Colon (tissue), 2 donors: ENCODE results near the gene SLC31A1.

ENCODE experiments used
- FAIRE-seq: peaks from 2 replicates; lab custom pipeline; 2012; peaks lifted over from hg19 to GRCh38; lab: Jason Lieb, UNC
- donor health status: control.
- donor health status: control.

Gene SLC31A1

DNA sequence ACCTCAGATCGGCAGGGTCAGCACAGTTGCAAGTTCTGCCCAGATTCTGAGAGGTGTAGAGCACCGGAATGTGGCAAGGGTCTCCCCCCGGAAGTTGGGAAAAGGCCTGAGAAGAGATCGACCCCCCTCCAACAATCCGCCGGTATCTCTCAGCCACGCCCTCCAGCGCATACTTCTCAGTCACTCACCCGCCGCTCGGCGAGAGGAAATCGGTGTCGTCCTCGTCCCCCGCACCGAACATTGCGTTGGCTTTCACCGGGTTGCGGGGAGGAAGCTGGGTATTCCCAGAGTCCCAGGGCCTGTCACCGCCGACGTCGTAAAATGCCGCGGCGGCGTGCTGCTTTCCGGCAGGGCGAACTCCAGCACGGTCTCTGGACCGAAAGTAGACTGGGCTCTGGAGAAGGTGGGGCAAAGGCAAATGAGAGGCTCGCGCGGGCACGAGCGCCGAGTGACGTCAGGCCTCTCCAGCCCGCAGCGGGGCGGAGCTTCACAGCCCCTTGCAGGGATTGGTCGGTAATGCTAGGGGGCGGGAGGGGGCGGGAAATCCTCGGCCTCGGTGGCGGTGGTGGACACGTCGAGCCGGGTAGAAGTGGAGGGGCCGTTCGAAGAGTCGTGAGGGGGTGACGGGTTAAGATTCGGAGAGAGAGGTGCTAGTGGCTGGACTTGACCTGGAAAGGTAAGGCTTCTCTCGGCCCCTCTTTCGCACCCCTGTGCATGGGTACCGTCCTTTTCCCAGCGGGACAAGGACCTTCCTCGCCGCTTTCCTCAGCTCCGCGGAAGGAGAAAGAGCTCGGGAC lies at the start of gene SLC31A1, which contains the start of gene FKBP15:
TSS of gene SLC31A1 (plus strand) at position 542 of the 797 bp plus-strand sequence. CDS start 34,605 bp downstream, outside the sequence.
TSS of gene FKBP15 (minus strand) at position 275 of the 797 bp plus-strand sequence. CDS start at position 241, 34 bp downstream.
- FAIRE-seq = no peak

DNA sequence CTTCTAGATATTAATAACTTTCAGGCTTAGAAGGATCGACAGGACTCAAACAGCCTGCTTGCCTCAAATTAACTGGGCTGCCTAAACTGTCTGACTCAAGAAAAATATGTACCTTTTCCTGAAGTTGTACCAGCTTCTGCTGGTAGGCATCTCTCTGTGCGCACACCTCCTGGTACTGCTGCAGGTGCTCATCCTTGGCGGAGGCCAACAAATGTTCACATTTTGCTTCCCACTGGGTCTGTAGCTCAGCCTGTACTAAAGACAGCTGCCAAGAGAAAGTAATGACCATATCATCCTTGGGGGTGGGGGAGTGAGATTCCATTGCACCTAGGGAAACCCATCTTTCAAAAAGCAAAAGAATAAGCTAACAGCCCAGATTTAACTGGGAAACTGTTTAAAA lies 48.0 kb upstream of the SLC31A1 start:
- no peak for FAIRE-seq

DNA sequence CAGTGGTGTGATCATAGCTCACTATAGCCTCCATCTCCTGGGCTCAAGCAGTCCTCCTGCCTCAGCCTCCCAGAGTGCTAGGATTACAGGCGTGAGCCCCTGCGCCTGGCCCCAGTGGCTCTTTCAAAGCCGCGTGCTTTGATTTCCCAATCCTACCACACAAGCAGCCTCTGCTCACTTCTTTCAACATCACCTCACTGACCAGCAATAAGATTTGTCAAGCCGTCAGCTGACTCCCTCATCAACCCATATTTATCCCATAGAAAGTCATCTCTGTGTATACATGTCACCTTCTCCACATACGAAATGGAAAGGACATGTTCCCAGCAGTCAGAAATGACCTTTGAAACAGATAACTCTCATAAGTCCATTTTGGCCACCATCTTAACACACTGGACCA lies 44.5 kb upstream of the SLC31A1 start:
- no peak for FAIRE-seq

DNA sequence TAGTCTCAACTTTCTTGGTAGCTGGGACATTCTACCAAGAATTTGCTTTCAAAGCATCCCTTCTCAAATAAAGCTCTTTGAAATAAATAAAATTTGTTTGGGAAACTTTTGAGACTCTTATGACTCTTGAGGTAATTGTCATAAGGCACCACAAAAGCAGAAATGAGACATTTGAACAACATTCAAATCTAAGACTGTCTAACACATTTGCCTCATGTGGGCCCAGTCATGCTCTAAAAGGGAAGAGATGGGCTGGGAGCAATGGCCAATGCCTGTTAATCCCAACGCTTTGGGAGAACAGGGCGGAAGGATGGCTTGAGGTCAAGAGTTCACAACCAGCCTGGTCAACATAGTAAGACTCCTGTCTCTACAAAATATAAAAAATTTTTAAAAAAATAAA lies 44.1 kb upstream of the SLC31A1 start:
- no peak for FAIRE-seq

DNA sequence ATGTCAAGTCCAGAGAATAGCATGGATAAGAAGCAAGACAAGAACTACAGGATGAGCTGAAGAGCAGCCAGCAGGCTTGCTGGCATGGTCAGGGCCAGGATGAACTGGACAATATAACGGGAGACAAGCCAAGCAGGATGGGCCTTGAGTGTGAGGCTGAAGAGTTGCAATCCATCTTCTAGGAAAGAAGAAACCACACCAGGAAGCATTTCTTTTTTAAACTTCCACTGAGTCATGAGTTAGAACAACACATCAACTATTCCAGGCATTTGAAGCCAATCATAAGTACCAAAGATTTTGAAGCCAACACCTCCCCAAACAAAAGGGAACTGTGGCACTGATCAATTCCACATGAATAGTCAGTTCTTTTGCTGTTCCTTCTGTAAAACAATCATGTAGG lies 43.3 kb upstream of the SLC31A1 start:
- FAIRE-seq = no peak

DNA sequence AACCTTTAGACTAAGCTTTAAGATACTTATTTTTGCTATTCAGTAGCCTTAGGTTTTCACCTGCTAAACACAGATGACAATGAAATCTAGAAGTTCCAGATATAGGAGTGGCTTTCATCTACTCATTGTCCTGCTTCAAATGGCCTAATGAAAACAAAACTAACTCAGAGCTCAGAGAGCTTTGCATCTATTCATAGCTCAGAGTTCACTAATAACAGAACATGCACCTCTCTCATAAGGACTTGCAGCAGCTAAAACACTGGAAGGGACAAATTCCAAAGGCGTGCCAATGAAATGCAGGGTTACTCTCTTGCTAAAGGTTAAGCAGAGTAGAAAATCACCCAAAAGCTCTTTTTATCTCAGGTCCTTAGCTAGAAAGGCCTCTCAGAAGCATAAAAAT lies 41.5 kb upstream of the SLC31A1 start:
- no peak for FAIRE-seq

DNA sequence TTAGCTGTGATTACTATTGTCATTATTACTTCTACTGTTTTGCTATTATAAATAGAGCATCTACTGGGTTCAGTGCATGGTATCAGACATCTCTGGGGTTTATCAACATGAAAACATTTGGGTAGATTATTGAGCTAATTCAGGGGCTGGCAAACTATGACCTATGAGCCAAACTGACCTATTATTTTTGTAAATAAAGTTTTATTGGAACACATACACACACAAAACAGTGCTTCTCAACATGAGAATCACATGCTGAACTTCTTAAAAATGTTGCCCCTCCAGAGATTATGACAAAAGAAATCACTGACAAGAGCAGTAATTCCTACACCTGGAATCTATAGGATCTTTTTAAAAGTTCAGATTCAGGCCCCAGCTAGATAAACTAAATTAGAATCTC lies 40.2 kb upstream of the SLC31A1 start:
- no peak for FAIRE-seq

DNA sequence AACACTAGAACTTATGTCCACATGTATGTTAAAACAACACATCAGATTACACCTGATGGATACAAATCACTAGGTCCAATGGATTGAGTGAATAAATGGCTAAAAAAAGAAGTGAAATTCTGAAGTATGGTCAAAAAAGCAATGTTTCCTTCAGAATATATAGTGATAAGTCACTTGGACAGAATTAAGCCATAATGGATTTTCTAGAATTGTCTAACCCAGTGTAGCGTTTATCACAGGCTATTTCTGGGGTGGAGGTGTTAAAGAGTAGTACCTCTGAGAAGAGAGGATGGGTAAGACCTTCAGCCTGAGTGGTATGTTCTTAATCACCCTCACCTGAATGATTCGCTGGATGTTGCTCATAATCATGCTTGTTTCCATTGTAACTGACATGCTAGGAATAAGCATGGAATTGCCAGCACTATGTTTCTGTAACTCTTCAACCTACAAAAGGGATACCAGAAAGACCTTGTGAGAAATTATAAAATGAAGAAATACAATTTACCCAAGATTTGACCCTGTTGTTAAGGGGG lies 37.3 kb upstream of the SLC31A1 start:
- FAIRE-seq = no peak

DNA sequence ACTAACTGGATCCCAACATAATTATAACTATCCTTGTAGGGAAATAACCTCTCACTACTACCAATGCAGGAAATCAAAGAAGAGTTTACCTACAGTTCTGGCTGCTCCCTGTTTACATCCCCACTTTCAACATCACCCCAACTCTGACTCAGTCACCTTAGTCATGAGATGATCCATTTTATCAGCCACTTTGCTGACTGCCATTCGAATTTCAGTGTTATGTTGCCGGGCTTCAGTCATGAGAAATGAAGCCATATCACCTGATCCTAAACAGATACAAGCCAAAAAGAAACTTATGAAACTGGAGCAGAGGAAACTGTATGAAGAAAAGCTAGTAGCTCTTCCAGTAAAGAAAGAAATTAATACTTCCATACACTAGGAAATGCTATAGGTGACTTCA lies 36.8 kb upstream of the SLC31A1 start:
- FAIRE-seq = no peak

DNA sequence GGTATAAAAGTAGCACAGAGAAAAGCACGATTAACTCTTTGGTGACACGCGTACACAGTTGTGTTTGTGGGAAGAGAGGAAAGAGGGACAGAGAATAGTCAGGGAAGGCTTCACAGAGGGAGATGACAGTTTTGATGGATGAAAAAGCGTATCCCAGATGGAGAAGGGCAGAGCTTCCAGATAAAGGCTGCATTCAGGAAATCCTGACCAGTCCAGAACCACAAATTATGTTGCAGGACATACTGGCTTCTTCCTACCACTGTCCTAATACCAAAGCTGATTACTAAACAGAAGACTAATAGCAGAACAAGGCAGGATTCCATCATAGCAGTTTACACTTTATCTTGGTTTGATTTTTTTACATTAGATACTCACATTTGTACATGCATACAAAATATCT lies 36.1 kb upstream of the SLC31A1 start:
- FAIRE-seq = no peak

DNA sequence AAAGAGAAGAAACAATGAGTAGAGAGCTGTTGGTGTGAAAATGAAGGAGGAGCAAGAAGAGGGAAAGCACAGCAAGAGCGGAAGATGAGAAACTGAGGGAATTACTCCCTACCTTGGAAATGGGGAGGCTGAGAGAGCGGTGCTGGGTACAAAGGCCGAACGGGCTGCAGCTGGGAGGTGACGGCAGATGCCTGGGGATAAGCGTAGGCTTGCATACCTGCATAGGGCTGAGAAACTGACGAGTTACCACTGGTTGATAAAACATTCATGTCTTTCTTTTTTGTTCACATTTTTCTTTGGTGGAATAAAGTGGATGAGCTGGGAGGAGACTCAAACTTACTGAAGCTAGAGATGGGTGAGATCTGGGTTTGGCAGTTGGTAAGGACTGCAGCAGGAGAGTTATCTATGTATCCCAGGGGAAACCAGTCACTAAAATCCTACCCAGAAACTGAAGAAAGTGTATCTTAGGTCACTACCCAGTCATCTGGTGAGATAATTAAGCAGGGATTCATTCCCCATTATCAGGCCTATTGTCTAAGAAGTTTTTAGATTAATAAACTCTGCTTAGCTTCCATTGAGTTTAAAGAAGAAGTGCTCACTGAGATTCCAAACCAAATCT lies 35.1 kb upstream of the SLC31A1 start:
- FAIRE-seq = no peak

DNA sequence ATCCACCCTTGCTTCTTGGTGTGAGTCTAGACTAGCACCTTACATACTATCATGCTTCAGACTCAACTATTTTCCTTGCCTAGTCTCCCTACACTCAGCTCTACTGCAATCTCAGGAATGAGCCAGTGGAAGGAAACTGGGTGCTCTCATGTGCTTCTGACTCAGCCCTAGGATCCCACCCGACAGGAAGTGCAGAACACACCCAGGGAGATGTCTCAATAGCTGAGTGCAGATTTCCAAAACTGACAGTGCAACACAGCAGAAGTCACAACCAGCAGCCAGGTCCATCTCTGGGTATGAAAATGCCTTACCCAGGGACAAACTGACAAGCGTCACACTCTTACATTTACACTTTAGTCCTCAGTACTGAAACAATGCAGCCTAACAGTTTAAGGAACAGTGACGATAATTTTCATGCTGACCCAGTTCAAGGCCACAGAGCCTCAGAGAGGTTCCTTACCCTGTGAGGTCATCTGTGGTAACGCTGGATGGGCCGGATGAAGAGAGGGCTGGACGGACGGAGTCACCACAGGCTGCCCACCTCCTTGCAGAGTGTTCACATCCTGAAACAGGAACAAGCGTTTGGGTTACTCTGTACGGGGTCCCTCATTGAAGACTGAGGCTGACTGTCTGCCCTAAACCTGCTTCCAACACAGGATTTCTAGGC lies 33.3 kb upstream of the SLC31A1 start:
- no peak for FAIRE-seq

DNA sequence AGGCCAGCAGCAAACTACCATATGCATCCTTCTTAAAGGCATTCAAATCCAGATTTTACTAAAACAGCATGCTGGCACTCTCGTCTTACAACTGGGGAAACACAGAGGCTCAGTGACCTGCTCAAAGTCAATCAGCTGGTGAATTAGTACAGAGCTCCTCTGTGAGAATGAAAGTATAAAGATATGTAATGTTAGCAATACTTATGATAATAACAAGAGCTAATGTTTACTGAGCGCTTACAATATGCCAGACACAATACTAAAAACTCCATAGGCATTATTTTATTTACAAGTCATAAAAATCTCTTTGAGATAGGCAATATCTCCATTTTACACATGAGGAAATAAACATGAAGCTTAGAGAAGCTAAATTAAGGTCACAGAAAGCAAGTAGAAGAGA lies 28.9 kb upstream of the SLC31A1 start:
- FAIRE-seq = no peak

DNA sequence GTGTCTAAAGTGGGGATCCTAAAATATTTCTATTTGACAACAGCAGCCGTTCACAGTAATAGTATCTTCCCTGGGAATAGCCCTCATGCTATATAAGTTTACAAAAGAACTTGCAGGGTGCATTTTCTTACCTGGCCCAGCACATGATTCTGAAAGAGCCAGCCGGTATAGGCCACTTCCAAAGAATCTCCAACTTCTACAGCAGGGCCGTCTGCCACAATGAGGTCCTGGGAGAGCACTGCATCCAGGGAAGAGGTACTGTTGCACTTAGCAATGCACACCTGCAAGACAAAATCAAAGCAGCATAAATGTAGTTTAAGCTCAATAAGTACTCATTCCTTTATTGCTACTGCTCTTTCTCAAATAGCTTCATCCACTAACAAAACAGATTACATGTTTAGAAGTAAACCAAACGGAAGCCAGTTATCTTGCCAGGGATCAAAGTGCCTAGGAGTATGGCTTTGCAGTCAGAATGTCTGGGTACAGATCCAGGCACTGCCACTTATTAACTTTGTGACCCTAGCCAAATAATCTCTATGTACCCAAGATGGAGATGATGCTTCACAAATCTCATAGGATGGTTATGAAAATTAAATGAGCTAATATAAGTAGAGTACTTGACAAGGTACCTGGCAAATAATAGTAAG lies 21.5 kb upstream of the SLC31A1 start:
- no peak for FAIRE-seq

DNA sequence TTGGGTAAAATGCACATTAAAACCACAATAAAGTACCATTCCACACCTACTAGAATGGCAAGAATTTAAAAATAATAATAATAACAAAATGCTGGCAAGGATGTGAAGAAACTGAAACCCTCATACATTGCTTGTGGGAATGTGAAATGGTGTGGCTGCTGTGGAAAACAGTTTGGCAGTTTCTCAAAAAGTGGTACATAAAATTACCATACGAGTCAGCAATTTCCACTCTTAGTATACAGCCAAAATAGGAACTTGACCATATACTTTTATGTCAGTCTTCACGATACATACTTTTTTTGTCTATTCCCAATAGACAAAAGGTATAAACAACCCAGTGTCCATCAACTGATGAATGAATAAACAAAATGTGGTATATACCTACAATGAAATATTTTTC lies 15.9 kb upstream of the SLC31A1 start:
- no peak for FAIRE-seq

DNA sequence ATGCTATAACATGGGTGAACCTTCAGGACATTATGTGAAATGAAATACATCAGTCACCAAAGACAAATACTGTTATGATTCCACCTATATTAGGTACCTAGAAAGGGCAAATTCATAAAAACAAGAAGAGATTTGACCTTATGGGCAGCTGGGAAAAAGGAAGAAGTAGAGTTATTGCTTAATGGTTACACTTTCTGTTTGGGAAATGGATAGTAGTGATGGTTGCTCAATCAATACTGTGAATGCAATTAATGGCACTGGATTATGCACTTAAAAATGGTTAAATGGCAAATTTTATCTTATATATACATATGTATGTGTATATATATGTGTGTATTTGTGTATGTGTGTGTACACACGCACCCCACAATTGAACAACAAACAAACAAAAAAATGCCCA lies 15.5 kb upstream of the SLC31A1 start:
- no peak for FAIRE-seq

DNA sequence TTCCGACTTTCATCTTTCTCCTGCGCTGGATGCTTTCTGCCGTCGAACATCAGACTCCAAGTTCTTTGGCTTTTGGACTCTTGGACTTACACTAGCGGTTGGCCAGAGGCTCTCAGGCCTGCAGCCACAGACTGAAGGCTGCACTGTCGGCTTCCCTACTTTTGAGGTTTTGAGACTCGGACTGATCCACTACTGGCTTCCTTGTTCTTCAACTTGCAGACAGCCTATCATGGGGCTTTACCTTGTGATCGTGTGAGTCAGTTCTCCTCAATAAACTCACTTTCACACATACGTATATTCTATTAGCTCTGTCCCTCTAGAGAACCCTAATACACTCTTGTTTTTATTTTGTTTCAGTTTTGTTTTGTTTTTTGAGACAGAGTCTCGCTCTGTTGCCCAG lies 10.5 kb upstream of the SLC31A1 start:
- no peak for FAIRE-seq

DNA sequence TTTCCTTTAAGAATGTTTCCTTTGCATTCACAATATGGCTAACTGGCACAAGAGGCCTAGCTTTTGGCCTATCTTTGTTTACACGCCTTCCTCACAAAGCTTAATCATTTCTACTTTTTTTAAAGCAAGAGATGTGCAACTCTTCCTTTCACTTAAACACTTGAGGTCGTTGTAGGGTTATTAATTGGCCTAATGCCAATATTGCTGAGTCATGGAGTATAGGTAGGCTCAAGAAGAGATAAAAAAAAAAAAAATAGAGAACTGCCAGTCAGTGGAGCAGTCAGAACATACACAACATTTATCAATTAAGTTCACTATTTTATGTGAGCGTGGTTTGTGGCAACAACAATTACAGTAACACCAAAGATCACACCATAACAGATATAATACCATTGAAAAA lies 6.2 kb upstream of the SLC31A1 start:
- FAIRE-seq = no peak

DNA sequence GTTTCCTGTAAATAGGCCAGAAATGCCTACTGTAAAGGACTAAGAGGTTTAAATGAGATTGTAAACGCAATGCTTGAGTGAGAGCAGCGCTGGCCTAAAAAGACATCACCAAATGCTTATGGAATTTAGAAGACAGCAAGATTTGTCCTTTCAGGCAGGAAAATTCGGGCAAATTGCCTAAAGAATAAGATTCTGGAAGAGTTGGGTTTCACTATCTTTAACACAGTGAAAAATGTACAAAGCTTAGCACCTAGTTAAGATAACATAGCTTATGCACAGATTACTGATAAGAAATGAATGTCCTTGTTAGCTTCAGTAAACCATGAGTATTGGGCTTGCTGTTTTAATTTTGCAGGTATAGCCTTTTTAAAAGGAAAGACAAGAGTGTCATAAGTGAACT lies 4.9 kb upstream of the SLC31A1 start:
- FAIRE-seq = no peak

DNA sequence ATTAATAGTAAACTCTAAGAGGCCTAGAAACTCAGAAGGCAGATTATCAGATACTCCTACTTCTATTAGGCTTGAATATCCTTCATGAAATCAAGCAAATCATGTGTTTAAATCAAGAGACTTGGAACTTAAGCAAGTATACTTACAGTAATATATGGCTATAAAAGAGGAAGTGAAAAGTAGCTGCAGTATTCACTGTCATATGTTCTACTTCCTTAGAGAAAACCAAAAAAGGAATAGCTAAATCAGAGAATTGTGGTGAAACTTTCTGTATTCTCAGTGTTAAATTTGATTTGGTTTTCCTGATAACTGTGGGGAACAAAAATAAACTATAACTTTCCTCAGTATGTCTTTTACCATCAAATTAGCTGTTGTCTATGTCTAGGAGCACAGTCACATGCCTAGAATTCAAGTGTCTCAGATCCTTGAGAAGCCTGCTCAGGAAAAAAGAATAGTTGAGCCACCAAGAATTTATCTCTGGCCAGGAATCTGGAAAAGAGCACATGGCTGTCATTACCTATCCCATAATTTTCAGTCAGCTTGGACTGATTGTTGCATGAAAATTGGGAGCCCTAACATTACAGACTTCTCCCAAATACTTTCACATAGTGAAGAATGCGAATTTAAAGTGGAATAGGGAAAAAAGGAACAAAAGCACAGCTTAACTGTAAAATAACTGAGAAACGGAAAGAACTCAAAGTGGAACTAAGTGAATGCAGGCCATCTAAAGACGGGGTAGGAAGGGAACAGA lies 2.0 kb upstream of the SLC31A1 start:
- FAIRE-seq = no peak

DNA sequence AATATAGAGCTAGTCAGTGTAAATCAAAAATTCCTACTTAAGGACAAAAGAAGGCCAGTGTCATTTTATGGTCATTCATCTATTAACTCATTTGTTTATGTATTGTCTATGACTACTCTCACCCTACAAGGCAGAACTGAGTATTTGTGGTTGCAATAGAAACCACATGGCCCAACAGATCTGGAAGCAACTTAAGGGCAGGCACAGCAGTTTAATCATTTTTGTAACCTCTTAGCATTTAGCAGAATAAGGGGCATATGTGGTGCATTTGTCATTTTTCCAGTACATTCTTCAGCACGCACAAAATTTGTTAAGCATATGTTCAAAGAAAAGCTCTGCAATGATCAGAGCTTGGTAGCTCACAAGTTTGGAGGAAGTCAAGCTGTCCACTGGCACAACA lies 1.4 kb upstream of the SLC31A1 start:
- FAIRE-seq = no peak
